ENCODE measurements around the gene HOXC12.

The HOXC12 gene

DNA sequence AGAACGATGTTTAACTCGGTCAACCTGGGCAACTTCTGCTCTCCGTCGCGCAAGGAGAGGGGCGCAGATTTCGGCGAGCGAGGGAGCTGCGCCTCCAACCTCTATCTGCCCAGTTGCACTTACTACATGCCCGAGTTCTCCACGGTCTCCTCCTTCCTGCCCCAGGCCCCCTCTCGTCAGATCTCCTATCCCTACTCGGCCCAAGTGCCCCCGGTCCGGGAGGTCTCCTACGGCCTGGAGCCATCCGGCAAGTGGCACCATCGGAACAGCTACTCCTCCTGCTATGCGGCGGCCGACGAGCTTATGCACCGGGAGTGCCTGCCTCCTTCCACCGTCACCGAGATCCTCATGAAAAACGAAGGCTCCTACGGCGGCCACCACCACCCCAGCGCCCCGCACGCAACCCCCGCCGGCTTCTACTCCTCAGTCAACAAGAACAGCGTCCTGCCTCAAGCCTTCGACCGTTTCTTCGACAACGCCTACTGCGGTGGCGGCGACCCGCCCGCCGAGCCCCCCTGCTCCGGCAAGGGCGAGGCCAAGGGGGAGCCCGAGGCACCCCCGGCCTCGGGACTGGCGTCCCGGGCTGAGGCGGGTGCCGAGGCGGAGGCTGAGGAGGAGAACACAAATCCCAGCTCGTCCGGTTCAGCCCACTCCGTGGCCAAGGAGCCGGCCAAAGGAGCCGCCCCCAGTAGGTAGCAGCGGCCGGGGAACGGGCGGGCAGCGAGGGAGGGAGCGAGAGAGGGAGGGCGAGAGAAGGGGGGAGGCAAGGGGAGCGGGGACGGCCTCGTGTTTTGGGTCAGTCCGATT, 18.7 kb downstream of the HOXC12 start:
- DNase-seq: no peak

DNA sequence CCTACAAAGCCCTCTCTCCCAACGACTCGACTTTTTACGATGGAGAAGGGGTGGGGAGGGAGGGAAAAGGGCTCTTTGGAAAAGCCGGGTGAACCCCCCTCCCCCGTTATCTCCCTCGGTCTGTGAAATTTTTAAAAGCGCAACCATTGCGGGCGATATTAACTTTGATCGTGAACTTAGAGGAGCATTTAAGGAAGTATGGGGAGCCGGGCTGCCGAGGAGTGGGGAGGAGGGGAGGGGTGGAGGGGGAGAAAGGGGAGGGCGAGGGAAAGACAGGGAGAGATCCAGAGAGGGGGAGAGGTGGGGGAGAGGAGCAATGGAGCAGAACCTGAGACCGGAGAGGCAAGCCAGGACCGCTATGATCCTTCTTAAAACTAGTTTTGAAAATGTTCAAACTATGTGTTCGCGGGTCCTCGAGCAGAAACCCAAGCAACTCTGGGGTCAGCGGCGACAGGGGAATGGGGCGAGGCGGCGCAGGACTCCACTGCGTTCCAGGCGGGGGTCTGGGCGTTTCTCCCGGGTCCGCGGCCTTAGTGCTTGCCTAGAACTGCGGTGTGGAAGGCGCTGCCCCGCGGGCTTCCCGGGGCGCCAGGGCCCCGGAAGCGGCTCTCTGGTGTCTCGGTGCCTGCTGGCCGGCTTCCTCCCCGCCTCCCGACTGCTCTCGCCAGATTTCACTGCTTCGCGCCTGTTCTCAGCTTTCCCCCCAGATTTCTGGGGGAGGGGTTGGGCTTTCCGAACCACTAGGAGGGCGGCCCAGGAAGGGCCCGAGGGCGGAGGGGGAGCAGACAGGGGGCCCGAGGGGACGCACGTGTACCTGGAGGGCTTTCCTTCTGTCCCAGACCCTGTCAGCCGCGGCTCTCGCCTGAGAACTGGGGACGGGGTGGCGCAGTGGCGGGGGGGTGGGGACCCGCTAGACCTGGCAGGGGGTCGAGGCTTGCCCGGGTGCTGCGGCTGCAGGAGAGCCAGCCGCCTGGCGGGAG, 19.7 kb downstream of the HOXC12 start, which contains the start of gene HOTAIR:
Gene HOTAIR, minus strand, starts transcription at position 871 of the 980 bp plus-strand sequence.
- DNase-seq: no peak

- no peak for DNase-seq
These were observed 20.4 kb downstream of the HOXC12 start for GRCh38 chr12:53975064-53975471.

- DNase-seq: no peak
These were observed 20.9 kb downstream of the HOXC12 start for GRCh38 chr12:53975479-53976152.

DNA sequence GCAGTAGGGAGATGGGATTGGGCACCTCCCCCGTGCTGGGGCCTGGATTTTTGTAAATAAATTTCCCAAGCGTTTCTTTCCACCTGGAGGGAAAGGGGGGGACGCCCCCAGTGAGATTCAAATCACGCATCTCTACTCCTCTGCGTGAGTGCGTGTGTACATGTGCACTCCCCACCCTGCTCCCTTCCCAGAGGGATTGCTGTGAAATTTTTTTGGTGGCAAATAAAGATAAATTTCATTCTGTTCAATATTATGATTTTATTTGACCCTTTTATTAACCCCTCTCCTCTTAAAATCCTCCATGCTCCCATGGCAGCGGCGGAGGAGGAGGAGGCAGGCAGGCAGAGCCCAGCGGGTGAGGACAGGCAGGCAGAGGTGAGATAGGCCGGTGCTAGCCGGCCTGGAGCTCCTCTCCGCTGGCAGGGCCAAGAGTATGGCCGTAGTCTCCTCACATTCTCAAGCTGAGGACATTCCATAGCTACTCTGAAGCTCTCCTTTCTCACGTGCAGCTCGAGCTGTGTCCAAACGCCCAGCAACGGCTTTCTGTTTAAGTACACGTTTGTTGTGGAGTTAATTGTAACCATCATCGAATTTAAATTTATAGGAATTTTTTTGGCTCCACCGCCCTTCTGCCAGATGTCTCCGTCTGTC, 21.6 kb downstream of the HOXC12 start:
- DNase-seq: no peak

DNA sequence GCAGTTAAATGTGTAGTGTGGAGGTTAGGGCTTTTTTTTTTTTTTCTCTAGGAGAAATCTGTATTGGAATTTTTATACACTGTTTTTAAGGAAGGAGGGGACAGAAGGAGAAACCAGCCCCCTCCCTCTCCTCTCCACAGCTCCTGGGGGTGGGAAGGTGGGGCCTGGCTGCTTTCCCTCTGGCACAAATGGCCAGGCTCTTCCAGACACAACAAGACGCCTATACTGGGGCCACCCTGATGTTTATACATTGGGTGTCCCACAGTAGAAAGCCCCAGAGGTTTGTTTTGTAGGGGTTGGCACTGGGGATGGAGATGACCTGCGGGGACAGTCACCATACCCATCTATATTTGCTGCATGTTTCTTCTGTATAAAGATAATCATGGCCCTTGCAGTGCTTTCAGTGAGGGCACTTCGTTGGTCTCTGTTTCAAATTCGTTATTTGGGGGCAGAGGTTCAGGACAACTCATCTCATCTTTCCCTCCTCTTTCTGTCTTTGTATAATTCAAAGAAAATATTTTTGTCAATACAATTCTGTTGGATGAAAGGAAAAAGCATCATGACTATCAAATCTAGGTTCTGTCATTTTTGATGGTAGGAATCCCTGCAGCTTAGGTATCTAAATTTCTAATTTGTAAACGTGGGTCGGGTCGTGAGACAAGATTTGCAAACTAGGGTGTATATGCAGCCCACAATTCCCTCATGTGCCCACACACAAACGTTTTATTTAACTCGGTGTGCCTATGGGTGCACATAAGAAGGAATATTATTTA, 22.3 kb downstream of the HOXC12 start:
- DNase-seq: no peak

DNA sequence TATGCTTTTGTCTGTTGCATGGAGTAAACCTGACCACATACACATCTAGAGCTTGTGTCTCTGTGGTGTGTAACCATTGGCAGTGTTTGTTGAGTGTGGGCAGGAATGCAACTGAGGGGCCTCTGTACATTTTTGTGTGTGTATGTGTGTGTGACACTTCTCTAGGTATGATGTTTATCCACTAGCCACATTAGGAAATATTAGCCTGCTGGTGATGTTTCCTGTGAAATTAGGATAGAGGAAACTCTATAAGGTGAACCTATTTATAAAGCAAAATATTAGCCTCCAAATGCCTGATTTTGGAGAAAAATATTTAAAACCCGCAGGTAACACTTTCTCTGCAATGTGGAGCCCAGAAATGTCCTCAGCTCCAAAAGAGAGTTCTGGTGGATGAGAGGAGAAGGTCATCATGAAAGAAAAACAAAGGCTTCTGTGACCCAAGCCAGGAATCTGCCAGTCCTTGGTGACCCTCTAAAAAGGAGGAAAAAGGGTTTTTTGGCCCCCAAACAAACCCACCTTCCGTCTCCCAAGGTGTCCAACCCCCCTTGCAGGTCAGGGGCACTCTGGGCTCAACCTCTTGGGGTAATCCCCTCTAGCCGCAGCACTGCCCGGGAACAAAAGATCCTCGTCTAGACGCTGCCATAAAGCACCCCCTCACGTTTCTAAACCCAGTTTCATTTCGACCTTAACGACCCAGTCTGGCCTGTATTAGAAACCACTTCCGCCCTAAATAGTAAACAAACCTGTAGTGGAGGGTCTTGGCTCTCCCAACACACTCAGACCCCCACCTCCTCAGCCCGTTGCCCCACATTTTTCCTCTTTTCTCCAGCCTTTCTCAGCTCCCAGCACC, 23.1 kb downstream of the HOXC12 start:
- no peak for DNase-seq

DNA sequence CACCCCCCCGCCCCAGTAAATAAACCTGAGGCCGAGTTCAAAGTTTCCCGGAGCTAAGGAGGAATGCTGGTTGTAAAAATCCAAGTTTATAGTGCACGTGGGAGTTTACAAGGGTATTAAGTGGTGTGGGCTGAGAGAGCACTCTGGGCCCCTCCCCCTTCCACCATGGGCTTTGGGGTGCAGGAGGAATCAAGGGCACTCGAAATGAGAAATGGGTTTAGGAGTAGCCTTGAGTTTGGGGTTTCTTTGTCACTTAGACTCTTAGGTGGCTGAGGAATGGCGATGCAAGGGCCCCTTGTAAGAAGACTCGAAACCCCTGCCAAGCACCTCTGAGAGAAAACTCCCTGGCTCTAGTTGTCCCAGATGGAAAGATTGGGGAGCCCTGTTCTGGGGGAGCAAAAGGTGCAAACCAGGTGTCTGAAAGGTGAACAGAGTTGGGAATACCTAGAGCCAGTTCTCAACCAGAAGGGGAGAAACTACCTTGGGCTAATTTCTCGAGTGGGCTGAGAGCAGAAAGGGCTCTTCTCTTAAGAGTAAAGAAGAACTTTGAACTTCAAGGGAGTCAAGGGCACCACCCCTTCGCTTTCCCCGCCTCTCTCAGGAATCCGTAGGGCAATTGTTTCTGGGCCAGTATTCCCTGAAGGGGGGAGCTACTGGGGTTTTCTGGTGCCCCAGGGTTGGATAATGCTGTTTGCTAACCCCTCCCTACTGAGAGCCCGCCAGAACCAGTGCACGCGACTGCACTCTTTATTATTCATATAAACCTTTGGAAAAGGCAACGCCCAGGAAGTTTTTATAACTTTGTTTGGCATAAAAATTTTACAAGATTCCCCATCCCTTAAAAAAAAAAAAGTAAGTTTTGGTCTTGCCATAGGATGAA, 24.0 kb downstream of the HOXC12 start:
- DNase-seq: no peak

DNA sequence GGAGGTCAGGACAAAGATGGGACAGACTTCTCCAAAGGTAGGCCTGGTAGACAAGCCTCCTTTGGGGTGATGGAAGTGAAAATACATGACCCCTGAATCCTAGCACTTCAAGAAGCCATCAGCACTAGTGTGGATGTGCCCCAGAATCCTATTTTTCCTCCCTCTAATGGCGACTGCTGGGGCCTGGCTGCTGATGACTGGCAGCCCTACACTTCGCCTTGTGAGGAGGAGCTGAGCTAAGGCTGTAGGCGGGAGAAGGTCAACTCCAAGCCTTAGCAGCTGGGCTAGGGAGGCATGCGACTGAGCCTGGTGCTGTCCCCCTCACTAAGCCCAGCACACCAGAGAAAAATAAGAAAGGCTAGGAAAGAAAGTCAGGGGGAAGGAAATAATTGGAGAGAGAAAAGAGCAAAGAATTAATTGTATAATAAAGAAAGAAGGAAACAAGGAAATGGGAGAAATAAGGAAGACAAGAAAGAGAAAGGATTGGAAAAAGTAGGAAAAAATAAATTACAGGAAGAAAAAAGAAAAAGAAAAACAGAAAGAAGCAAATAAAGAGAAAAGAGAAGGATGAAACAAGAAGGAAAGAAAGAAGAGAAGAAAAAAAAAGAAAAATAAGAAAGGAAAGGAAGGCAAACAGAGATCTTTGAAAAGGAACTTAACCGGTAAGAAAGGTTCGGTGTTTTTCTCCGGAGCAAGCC, 25.6 kb downstream of the HOXC12 start:
- no peak for DNase-seq

GRCh38 chr12:53980802-53981496, 26.2 kb downstream of the HOXC12 start:
- DNase-seq: no peak

GRCh38 chr12:53981634-53982565, 27.2 kb downstream of the HOXC12 start:
- DNase-seq: no peak

DNA sequence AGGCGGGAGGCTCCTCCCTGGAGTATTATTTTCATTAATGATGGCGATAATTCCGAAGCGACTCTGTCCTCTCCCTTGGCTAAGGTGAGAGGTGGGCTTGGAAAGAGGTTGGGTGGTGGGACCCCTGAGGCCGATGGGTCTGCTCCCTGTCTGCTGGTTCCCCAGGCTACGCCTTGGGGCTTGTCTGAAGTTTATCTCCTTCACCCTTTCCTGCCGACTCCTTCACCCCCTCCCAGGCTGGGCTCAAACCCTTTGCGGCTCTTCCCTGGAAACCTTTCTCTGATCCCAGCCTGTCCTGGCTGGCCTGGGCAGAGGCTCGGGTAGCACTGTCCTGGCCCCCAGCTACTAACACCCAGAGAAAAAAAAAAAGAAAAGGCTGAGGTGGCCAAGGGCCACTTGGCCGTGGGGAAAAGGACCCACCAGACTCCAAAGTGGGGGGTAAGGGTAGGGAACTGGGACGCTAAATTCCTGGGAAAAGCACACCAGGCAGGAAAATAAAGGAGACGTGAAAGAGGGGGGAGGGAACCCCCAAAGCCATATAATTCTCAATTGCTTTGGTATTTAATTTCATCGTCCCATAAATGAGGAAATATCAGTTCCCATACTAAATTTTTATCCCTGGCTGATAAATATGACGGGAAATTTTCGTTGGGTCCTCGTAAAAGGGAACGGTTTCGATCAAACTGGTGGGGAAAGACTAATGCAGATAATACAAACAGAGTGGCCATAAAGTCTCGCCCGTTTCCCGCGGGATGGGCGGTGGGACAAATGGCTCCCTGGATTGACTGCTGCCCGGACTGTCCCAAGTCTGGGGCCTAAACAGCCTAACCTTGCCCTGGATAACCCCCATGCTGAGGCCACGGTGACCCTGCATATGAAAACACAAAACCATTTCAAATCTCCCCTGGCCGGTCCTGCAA, 28.2 kb downstream of the HOXC12 start:
- DNase-seq: no peak

DNA sequence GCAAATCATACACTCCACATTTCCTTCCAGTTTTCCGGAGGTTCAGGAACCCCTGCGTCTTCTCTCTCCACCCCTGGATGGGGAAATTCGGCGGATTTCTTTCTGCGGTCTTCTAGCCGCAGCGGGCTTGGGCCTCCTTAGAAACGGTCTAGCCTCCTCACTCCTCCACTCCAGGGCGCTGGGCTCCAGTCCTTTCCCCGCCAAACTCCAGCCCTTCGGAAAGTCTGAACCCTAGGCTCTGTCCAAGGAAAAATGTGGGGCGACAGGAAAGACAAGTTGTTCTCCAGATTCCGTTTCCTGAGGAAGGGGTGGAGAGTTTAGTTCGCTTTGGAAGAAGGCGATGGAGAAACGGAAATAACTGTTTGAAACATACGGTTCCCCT, 28.9 kb downstream of the HOXC12 start:
- no peak for DNase-seq

GRCh38 chr12:53983950-53984572, 29.4 kb downstream of the HOXC12 start:
- DNase-seq: no peak

DNA sequence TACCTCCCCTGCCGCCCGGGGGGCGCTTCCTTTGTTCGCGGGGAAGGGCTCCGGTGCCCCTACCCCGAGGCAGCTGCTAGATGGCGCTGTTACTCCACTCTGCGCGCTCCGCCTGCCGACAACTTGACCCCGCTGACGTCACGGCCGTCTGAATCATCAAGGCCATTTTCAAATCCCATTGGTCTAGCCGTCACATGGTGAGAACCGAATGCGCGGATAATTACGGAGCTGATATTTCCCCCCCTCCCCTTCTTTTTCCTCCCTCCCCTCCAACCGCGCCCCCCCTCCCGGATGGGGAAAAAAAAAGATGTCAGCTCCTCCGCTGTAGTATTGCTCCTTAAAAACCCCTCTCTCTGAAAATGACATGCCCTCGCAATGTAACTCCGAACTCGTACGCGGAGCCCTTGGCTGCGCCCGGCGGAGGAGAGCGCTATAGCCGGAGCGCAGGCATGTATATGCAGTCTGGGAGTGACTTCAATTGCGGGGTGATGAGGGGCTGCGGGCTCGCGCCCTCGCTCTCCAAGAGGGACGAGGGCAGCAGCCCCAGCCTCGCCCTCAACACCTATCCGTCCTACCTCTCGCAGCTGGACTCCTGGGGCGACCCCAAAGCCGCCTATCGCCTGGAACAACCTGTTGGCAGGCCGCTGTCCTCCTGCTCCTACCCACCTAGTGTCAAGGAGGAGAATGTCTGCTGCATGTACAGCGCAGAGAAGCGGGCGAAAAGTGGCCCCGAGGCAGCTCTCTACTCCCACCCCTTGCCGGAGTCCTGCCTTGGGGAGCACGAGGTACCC, 30.4 kb downstream of the HOXC12 start, which contains the start of gene HOXC10:
Gene HOXC10, plus strand, starts transcription at position 246 of the 791 bp plus-strand sequence. Its CDS starts 114 bp downstream, at position 360.
- DNase-seq: peak; percentile 93

All from fibroblast of skin of right biceps (primary cell).